M059J (cell line): Measurements from ENCODE around the gene LRBA. TPM values are rescaled to one million over a fixed set of nuclear protein-coding genes. Genes with fewer than 3 reads are reported as not detected.

ENCODE experiments used
- DNase-seq: peaks from one replicate; pipeline ENCODE4 v3.0.0-alpha.2; 2012; ENCODE audit warnings: low read depth
- total RNA-seq: library from RNA; depleted of rRNA; stranded (reverse); fragments of >200 nt; shearing (Covaris generic); gene quantifications from 2 replicates; pipeline ENCODE4 v1.2.3, GENCODE V29; 2014

The LRBA gene
- total RNA-seq, 1 experiment from 2014 or later = 28.9 TPM

DNA sequence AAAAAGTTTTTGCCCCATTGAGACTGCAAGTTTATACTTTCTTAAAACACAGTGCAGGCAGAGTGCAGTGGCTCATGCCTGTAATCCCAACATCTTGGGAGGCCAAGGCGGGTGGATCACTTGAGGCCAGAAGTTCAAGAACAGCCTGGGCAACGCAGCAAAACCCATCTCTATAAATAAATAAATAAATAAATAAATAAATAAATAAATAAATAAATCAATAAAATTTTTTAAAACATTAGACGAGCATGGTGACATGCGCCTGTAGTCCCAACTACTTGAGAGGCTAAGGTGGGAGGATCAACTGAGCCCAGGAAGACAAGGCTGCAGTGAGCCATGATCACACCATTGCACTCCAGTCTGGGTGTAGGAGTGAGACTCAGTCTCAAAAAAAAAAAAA, 213.3 kb downstream of the LRBA start:
- no peak for DNase-seq

DNA sequence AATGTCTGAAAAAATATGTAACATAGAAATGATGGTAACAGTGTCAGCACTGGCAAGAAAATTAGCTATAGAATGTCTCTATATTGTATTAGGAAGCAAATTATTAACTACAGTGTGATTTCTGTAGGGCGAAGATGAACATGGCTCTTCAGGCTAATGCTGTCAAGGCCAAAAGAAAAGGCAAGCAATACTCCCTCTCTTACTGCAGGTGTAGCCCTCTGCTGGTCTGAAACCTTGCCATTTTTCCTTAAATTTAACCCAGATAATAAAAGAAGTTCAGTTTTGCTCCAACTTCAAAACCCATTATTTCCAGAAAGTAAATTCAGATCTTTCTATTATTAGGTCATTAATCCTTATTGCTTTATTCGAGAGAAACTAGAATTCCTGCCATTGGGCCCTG, 215.9 kb downstream of the LRBA start:
- no peak for DNase-seq

DNA sequence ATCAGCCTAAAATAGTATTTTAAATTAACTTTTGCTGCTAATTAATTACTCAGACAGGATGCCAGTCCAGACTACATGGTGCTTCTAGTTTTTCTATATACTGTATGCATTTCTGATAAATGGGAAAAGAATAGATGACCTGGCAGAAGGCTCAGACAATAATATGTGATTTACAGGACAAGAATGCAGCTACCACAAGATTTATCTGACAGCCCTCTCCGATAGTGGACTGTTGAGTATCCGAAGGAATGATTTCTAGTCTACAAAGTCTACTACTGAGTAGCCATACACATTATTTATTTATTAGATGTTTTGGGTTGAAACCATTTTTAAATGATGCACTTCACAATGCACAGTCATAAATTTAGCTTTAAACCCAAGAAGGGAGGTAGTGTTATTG, 220.4 kb downstream of the LRBA start:
- no peak for DNase-seq

GRCh38 chr4:150789864-150790263, 225.2 kb downstream of the LRBA start:
- DNase-seq = no peak

- no peak for DNase-seq
Measured at GRCh38 chr4:150784939-150785338, 230.1 kb downstream of the LRBA start.

DNA sequence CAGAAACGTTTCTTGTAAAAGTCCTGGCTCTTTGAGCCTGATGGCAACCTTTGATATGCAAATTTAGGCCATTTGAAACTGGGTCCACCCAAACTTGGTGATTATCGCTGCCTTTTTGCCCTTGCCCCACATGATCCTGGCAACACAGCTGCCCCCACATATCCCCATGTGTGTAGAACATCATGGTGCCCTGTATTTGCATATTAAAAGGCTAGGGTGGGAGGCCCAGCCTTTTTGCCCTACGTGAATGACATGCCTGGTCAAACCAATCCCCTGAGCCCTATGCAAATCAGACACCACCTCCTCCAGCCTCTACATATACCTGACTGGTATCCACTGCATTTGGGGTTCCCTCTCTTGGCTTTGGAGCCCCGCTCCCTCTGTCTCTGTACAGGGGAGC, 230.8 kb downstream of the LRBA start:
- DNase-seq = no peak

- no peak for DNase-seq
Measured at GRCh38 chr4:150782921-150783320, 232.2 kb downstream of the LRBA start.

DNA sequence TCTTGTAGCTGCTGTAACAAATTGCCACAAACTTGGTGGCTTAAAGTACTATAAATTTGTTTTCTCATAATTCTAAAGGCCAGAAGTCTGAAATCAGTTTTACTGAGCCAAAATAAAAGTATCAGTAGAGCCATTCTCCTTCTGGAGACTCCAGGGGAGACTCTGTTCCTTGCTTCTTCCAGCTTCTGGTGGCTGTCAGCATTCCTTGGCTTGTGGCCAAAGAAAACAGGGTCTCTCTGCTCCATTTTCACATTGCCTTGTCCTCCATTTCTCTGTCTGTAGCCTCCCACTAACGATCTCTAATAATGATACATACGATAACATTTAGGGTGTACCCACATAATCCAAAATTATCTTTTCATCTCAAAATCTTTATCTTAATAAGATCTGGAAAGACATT, 232.8 kb downstream of the LRBA start:
- peak; percentile 52 for DNase-seq

- DNase-seq = no peak
Measured at GRCh38 chr4:150781191-150781590, 233.9 kb downstream of the LRBA start.

- DNase-seq = no peak
Measured at GRCh38 chr4:150779707-150780106, 235.4 kb downstream of the LRBA start.

DNA sequence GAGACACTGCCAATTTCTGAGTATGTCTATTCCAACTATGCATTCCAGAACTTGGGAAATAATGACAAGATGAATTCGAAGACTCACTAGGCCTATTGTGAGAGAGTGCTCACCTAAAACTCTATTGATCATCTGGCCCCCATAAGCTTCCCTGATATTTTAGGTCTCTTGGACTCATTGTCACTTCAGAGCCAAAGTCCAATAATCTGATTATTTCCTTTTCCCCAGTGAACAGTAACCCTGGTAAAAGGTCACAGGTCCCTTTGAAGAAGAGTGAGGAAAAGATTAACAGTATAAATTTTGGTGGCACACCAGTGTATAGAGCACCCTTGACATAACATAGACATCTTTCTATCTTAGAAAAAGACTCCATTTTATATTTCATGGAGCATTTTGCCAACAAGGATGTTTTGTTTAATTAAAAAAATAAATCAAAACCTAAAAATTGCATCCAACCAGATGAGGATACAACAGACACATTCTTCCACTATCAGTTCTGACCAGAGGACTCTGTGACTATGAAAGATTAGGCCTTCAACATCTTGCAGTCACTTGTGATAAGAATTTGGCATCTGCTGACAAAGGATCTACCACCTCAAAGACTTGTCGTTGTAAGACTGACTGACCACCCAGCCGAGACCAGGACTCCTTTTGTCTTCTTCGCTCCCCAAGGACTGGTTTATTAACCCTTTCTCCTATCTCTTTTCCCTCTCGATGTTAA, 241.2 kb downstream of the LRBA start:
- DNase-seq = no peak

DNA sequence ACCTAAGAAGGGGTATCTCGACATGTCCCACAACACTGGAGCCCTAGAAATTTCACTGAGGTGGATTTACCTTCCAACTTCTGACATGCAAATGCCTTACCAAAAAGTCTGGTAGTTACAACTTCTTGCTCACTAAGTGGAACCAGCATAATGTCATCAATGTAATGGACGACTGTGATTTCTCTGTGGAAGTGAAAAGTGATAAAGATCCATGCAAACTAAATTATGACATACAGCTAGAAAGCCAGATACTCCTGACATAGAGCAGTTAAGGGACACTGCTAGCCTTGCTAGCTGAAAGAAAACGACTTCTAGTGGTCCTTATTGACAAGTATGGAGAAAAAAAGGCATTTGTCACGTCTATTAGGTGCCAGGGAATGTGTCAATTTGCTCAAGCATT, 242.1 kb downstream of the LRBA start:
- DNase-seq = no peak

DNA sequence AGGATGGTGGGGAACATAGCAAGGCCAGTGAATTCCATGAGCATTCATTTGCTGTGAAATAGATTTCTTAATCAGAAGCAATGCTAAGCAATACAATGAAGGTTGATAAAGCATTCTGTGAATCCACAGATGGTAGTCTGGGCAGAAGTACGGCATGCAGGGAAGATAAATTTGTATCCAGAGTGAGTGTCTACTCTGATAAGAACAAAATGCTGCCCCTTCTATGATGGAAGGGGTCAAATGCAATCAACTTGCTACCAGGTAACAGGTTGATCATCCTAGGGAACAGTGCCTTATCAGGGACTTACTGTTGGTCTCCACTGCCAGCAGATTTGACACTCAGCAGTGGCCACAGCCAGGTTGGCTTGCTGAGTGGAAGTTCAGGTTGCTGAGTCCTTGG, 243.7 kb downstream of the LRBA start:
- no peak for DNase-seq

DNA sequence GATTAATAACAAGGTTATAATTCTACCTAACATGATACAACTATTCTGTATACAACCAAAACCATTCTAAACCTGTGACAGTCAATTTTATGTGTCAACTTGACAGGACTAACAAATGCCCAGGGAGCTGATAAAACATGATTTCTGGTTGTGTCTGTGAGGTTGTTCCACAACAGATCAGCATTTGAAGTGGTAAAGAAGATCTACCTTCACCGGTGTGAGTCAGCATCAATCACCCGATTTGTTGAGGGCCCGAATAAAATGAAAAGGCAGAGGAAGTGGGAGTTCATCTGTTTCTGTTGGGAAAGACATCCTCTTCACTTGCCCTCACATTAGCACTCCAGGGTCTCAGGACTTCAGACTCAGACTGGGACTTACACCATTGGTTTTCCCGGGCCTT, 245.2 kb downstream of the LRBA start:
- DNase-seq = peak; percentile 37

- peak; percentile 81 for DNase-seq
Measured at GRCh38 chr4:150769248-150769647, 245.8 kb downstream of the LRBA start.

DNA sequence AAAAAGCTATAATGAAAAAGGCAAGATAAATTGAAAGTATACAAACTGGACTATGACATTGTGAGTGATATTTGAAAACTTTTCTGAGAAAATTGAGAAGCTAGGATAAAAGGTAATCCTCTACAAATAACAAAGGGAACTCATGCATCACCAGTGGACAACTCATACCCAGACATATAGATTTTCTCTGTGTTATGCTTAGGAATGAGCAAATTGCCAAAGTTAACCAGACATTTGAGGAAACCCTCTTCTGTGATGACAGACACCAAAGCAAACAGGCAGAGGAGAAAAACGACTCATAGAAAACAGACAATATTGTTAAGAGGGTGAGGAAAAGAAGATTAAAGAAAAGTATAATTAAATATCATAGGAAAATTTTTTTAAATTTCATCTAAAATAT, 246.6 kb downstream of the LRBA start:
- no peak for DNase-seq

- no peak for DNase-seq
Measured at GRCh38 chr4:150765216-150765615, 249.9 kb downstream of the LRBA start.

GRCh38 chr4:150751648-150752047, 263.4 kb downstream of the LRBA start:
- no peak for DNase-seq

GRCh38 chr4:150750824-150751223, 264.3 kb downstream of the LRBA start:
- no peak for DNase-seq

DNA sequence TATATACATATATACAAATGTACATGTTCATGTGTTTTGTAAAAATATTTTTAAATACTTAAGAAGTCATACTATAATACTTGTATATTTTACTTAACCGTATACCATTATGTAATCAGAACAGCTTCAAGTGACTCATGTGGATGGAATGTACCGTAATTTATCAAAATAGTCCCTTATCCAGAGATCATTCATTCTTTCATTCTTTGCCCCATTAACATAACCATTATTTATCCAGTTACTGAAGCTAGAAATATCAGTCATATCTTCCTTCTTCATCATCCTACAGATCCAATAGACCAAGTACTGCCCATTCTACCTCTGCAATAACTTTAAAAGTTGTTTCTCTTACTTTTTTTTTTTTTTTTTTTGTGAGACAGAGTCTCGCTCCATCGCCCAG, 268.9 kb downstream of the LRBA start:
- peak; percentile 21 for DNase-seq

DNA sequence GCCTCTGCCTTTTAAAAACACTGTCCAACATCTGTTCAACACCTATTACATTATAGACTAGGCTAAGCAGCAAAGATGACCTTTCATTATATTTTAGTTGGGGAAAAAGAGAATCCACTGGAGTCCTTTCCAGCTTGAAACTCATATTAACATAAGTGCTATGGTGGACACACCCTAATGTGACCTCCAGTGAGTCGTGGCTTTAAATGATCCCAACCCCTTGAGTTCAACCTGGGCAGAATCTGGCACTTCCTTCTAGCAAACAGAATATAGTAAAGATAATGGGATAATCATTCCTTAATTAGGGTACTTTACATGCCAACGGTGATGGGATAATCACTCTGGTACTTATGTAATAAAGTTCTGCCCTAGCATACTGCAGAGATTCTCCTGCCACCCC, 270.5 kb downstream of the LRBA start:
- no peak for DNase-seq

DNA sequence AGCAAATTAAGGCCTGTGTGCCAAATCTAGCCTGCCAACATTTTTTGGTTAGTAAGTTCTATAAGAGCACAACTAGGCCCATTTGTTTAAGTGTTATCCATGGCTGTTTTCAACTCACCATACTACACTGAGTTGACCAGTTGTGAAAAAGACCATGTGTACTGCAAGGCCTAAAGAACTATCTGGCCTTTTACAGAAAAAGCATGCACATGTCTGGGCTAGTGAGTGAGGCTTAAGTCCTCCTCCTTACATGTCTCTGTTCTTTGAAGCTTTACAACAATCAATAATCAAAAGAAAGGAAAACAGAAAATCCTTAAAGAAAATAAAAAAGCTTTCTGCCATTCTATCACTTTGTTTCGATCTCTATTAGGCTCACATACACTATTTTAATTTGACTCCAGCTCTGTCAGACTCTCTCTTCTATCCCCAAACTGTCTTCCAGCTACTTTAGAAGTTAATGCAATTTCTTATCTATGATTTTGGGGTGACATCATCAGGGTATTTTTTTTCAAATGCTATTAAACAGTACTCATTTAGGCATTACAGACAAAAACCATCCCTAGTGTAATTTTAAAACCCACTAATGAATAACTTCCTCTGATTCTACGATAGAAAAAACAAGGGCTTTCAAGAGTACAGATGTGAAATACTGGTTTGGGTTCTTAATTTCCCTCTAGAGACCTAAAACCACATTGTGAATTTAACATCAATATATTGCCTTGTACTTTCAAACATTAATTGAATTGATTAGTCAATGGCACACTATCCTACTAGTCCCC, 271.3 kb downstream of the LRBA start:
- no peak for DNase-seq

GRCh38 chr4:150742930-150743329, 272.2 kb downstream of the LRBA start:
- peak; percentile 26 for DNase-seq
